NB4 (cell line): Measurements from ENCODE around the gene SCIN.

Experiments
- CTCF ChIP-seq: IDR thresholded peaks from one replicate; pipeline ENCODE4 v1.5.1; 2012; ENCODE audit warnings: low read depth, low read length
- POLR2A ChIP-seq: IDR thresholded peaks from 2 replicates; pipeline ENCODE4 v1.6.1; 2011; ENCODE audit warnings: mild to moderate bottlenecking; ENCODE audit not compliant: insufficient read length; ENCODE audit errors: extremely low read depth

- TF ChIP-seq CTCF (no peak), POLR2A (no peak)
Measured at GRCh38 chr7:12583176-12583575, 12.7 kb downstream of the SCIN start.
